GM12873 (cell line): ENCODE measurements around the gene METAP1D.

Source experiments
- CTCF ChIP-seq: IDR thresholded peaks from 2 replicates; pipeline ENCODE4 v1.5.1; 2012; ENCODE audit warnings: low read depth, mild to moderate bottlenecking, moderate library complexity, low read length, control low read depth; ENCODE audit not compliant: insufficient read depth; ENCODE audit errors: missing control alignments

METAP1D gene

GRCh38 chr2:172088245-172089004, 88.7 kb downstream of the METAP1D start:
- no peak for TF ChIP-seq CTCF

- TF ChIP-seq CTCF = no peak
Measured at GRCh38 chr2:172089005-172089504, 89.3 kb downstream of the METAP1D start.

GRCh38 chr2:172089633-172090032, 89.9 kb downstream of the METAP1D start:
- no peak for TF ChIP-seq CTCF

GRCh38 chr2:172090044-172090961, 90.5 kb downstream of the METAP1D start:
- TF ChIP-seq CTCF = no peak

- TF ChIP-seq CTCF = no peak
Measured at GRCh38 chr2:172091000-172091641, 91.4 kb downstream of the METAP1D start.

GRCh38 chr2:172091761-172092566, 92.2 kb downstream of the METAP1D start:
- no peak for TF ChIP-seq CTCF
